ENCODE measurements around the gene SELENON. TPM values are rescaled to one million over a fixed set of nuclear protein-coding genes. Genes with fewer than 3 reads are reported as not detected.

SELENON gene
- total and polyA plus RNA-seq, 9 of the 15 experiments (the other 6 are each of a cell fraction or from before 2014, with no cell fraction given): 0.43 to 26.7 (median 7.0) TPM

- peak; percentile 15 for TF ChIP-seq CTCFL (IDR thresholded peaks at IDR 0.05; ENCODE audit: borderline replicate concordance, insufficient read depth, low read depth, low read length, poor library complexity, severe bottlenecking)
- TF ChIP-seq RAD21 (CRISPR knock-in tag; conservative IDR thresholded peaks at IDR 0.05 in 1 of 2, IDR thresholded peaks at IDR 0.05 in 1 of 2): peak in 1 of 2 experiments; percentile 49; a peak in 2 of 4 replicates
- no peak for TF ChIP-seq THRAP3 (IDR thresholded peaks at IDR 0.05; ENCODE audit: borderline replicate concordance)
- TF ChIP-seq CTCF (IDR thresholded peaks at IDR 0.05 in 2 of 3, conservative IDR thresholded peaks at IDR 0.05 in 1 of 3; ENCODE audit: insufficient read depth in 2 of 3, low read depth in 1 of 3, low read length in 3 of 3): peak; percentile 27 to 51 (median 44); a peak in 5 of 6 replicates
- no peak for TF ChIP-seq NR2C1 (IDR thresholded peaks at IDR 0.05)
- TF ChIP-seq NR2C1 (tag; IDR thresholded peaks at IDR 0.05): no peak
Measured at GRCh38 chr1:25813734-25814471, 13.9 kb downstream of the SELENON start (continued).

Measured in K562 (cell line).